IPS DF 4.7 (cell line): ENCODE measurements around the gene CELF4.
A peak's percentile ranks its signal among the peaks of the same experiment; 100 is the strongest.

ENCODE experiments used
- DNase-seq: peaks from one replicate; pipeline ENCODE4 v3.0.0-alpha.2; 2013; ENCODE audit warnings: low spot score; ENCODE audit errors: extremely low read depth

The CELF4 gene

GRCh38 chr18:37297106-37297505 is 268.5 kb downstream of the CELF4 start:
- no peak for DNase-seq

GRCh38 chr18:37294951-37295350 is 270.6 kb downstream of the CELF4 start:
- peak; percentile 19 for DNase-seq

GRCh38 chr18:37293359-37293758 is 272.2 kb downstream of the CELF4 start:
- DNase-seq: no peak

GRCh38 chr18:37289423-37289822 is 276.2 kb downstream of the CELF4 start:
- DNase-seq: no peak

GRCh38 chr18:37287601-37288000 is 278.0 kb downstream of the CELF4 start:
- no peak for DNase-seq

GRCh38 chr18:37286801-37287200 is 278.8 kb downstream of the CELF4 start:
- DNase-seq: no peak

GRCh38 chr18:37285825-37286224 is 279.8 kb downstream of the CELF4 start:
- DNase-seq: no peak

- DNase-seq: no peak
Observed at GRCh38 chr18:37284260-37284659, 281.3 kb downstream of the CELF4 start.

GRCh38 chr18:37282386-37283037 is 283.1 kb downstream of the CELF4 start:
- DNase-seq: no peak

GRCh38 chr18:37280701-37281393 is 284.8 kb downstream of the CELF4 start:
- no peak for DNase-seq

- DNase-seq: no peak
Observed at GRCh38 chr18:37277804-37278203, 287.8 kb downstream of the CELF4 start.

GRCh38 chr18:37276111-37276890 is 289.3 kb downstream of the CELF4 start:
- no peak for DNase-seq

GRCh38 chr18:37275237-37275741 is 290.3 kb downstream of the CELF4 start:
- DNase-seq: no peak

- no peak for DNase-seq
Observed at GRCh38 chr18:37274309-37275236, 291.0 kb downstream of the CELF4 start.

GRCh38 chr18:37272841-37273240 is 292.8 kb downstream of the CELF4 start:
- DNase-seq: no peak

GRCh38 chr18:37272226-37272625 is 293.4 kb downstream of the CELF4 start:
- DNase-seq: no peak

GRCh38 chr18:37270666-37271052 is 294.9 kb downstream of the CELF4 start:
- DNase-seq: no peak

GRCh38 chr18:37270038-37270665 is 295.4 kb downstream of the CELF4 start:
- DNase-seq: no peak

GRCh38 chr18:37266290-37266689 is 299.3 kb downstream of the CELF4 start:
- no peak for DNase-seq

- DNase-seq: no peak
Observed at GRCh38 chr18:37265382-37265781, 300.2 kb downstream of the CELF4 start.

- no peak for DNase-seq
Observed at GRCh38 chr18:37264956-37265355, 300.6 kb downstream of the CELF4 start.
